ENCODE measurements around the gene OR6B2.

GRCh38 chr2:240048237-240048636 is 18.0 kb upstream of the OR6B2 start:
- TF ChIP-seq POLR2A (IDR thresholded peaks at IDR 0.05; ENCODE audit: low read length) (no peak), GATA1 (IDR thresholded peaks at IDR 0.05; ENCODE audit: low read depth, low read length) (no peak)
